ENCODE results near the gene IFNAR1.

DNA sequence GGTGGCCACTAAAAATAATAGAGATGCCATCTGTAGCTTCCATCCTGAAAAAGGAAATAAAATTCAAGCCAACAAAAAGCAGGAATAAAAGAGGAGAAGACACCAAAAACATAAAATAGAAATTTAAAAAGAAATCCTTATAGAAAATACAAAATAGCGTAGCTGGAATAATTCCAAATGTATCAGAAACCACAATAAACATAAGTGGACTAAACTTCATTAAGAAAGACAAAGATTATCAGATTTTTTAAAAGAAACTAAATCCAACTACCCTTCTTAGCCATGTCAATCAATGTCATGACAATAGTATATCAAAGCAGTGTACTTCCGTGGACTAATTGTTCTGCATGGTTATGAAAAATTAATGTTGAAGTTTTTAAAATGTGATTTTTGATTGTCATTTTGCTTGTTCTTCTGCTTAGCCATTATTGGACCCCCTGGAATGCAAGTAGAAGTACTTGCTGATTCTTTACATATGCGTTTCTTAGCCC, 45.4 kb upstream of the IFNAR1 start:
- TF ChIP-seq PHF8 (IDR thresholded peaks at IDR 0.05; ENCODE audit: borderline replicate concordance, low read length), result no peak
- TF ChIP-seq TAF1 (IDR thresholded peaks at IDR 0.05; ENCODE audit: control insufficient read depth, extremely low read depth, insufficient read depth, low read length, severe bottlenecking), result no peak
- TF ChIP-seq POLR2A (conservative IDR thresholded peaks at IDR 0.05), result no peak
